Measurements from ENCODE around the gene CRIP1.
A peak's percentile ranks its signal among the peaks of the same experiment; 100 is the strongest.

The CRIP1 gene

GRCh38 chr14:105497671-105498429, 11.2 kb downstream of the CRIP1 start:
- H3K4me1 ChIP-seq, result peaks cover 12% of the 10 kb centered on the region
- H3K36me3 ChIP-seq, result no peaks in the 10 kb centered on the region
- no peak overlapping the region for H3K4me3 ChIP-seq (ENCODE audit: low read depth, low read length)
- peak; percentile 18 for DNase-seq
- no peaks in the 10 kb centered on the region for H3K27me3 ChIP-seq
- TF ChIP-seq, protein P1, sequence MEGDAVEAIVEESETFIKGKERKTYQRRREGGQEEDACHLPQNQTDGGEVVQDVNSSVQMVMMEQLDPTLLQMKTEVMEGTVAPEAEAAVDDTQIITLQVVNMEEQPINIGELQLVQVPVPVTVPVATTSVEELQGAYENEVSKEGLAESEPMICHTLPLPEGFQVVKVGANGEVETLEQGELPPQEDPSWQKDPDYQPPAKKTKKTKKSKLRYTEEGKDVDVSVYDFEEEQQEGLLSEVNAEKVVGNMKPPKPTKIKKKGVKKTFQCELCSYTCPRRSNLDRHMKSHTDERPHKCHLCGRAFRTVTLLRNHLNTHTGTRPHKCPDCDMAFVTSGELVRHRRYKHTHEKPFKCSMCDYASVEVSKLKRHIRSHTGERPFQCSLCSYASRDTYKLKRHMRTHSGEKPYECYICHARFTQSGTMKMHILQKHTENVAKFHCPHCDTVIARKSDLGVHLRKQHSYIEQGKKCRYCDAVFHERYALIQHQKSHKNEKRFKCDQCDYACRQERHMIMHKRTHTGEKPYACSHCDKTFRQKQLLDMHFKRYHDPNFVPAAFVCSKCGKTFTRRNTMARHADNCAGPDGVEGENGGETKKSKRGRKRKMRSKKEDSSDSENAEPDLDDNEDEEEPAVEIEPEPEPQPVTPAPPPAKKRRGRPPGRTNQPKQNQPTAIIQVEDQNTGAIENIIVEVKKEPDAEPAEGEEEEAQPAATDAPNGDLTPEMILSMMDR (IDR thresholded peaks at IDR 0.05; ENCODE audit: low read depth, low read length), result no peak
- no peaks in the 10 kb centered on the region for H3K9me3 ChIP-seq

DNA sequence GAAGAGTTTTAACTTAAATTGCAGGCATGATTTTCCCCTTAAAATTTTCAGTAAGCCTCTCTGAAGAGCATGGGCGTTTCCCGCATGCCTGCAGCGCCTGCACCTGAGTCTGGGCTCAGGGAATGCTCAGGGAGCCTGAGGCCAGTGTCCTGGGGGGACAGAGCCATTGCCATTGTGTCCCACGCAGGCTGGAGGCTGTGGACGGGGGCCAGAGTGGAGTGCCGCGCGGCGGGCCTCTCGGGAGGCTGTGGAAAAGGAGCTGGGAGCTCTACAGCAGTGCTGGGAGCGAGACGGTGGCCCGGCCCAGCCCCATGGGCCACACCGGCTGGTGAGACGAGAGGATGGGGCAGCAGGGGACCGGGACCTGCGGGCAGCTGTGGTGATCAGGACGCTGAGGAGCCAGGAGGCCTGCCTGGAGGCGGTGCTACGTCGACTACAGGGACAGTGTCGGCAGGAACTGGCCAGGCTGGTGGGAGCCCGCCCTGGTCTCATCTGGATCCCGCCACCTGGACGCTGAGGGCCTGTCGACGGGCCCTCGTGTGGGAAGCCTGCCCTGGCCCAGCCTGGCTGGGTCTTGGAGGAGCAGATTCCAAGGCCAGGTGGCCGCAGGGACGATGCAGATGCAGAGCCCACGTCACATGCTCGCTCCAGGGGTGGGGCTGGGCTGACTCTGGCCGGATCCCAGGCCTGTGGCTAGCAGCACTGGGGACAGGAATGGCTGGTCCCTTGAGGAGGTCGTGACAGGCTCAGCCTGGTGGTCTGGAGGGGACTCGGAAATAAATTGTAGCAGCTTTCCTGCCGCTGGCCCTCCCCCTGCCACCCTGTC, 12.0 kb downstream of the CRIP1 start:
- H3K36me3 ChIP-seq, result no peaks in the 10 kb centered on the region
- H3K4me3 ChIP-seq (ENCODE audit: low read depth, low read length), result no peak overlapping the region
- H3K27me3 ChIP-seq, result no peaks in the 10 kb centered on the region
- peaks cover 12% of the 10 kb centered on the region for H3K4me1 ChIP-seq
- no peaks in the 10 kb centered on the region for H3K9me3 ChIP-seq
- TF ChIP-seq, protein P1 (IDR thresholded peaks at IDR 0.05; ENCODE audit: low read depth, low read length), result no peak
- DNase-seq, result peak; percentile 54

GRCh38 chr14:105499256-105500035, 12.8 kb downstream of the CRIP1 start:
- Histone ChIP-seq H3K4me1 (peaks cover 12% of the 10 kb centered on the region), H3K27me3 (no peaks in the 10 kb centered on the region), H3K4me3 (ENCODE audit: low read depth, low read length) (no peak overlapping the region), H3K36me3 (no peaks in the 10 kb centered on the region), H3K9me3 (no peaks in the 10 kb centered on the region)
- peak; percentile 41 for DNase-seq
- TF ChIP-seq, protein P1 (IDR thresholded peaks at IDR 0.05; ENCODE audit: low read depth, low read length), result no peak

- Histone ChIP-seq H3K36me3 (no peaks in the 10 kb centered on the region), H3K4me1 (peaks cover 12% of the 10 kb centered on the region), H3K9me3 (no peaks in the 10 kb centered on the region), H3K4me3 (ENCODE audit: low read depth, low read length) (no peak overlapping the region), H3K27me3 (no peaks in the 10 kb centered on the region)
- no peak for DNase-seq
- TF ChIP-seq, protein P1 (IDR thresholded peaks at IDR 0.05; ENCODE audit: low read depth, low read length), result no peak
Measured at GRCh38 chr14:105500036-105500725, 13.5 kb downstream of the CRIP1 start.

GRCh38 chr14:105500726-105501101, 14.0 kb downstream of the CRIP1 start:
- Histone ChIP-seq H3K9me3 (no peaks in the 10 kb centered on the region), H3K27me3 (no peaks in the 10 kb centered on the region), H3K4me3 (ENCODE audit: low read depth, low read length) (no peak overlapping the region), H3K4me1 (peaks cover 12% of the 10 kb centered on the region), H3K36me3 (no peaks in the 10 kb centered on the region)
- TF ChIP-seq, protein P1 (IDR thresholded peaks at IDR 0.05; ENCODE audit: low read depth, low read length), result no peak
- no peak for DNase-seq

Measured in BE2C (cell line).